Smooth muscle cell (in vitro differentiated cells): Measurements from ENCODE around the gene MX1. TPM values are rescaled to one million over a fixed set of nuclear protein-coding genes. Genes with fewer than 3 reads are reported as not detected.

ENCODE experiments used
- DNase-seq: peaks from one replicate; lab custom pipeline; 2025; ENCODE audit not compliant: unreplicated experiment; lab: John Stamatoyannopoulos, UW
- H2AFZ ChIP-seq: fragments of 200-600 bp; sonication (generic); 2 replicates; pipeline ENCODE4 v1.6.0; 2016; ENCODE audit warnings: antibody characterized with exemption, low read depth, mild to moderate bottlenecking
- H3F3A ChIP-seq: fragments of 200-600 bp; sonication (generic); 2 replicates; pipeline ENCODE4 v1.6.0; 2017; ENCODE audit warnings: antibody characterized with exemption, low read depth
- H3K27ac ChIP-seq: fragments of 200-600 bp; sonication (generic); 2 replicates; pipeline ENCODE4 v1.5.1; 2016; ENCODE audit warnings: low read depth, mild to moderate bottlenecking
- H3K27me3 ChIP-seq: fragments of 200-600 bp; sonication (generic); 2 replicates; pipeline ENCODE4 v1.6.1; 2016; ENCODE audit warnings: low read depth, mild to moderate bottlenecking
- H3K36me3 ChIP-seq: fragments of 200-600 bp; sonication (generic); 2 replicates; pipeline ENCODE4 v1.5.1; 2016; ENCODE audit warnings: low read depth
- H3K4me1 ChIP-seq: fragments of 200-600 bp; sonication (generic); 2 replicates; pipeline ENCODE4 v1.5.1; 2016; ENCODE audit warnings: low read depth
- H3K4me2 ChIP-seq: fragments of 200-600 bp; sonication (generic); 2 replicates; pipeline ENCODE4 v1.6.0; 2016; ENCODE audit warnings: mild to moderate bottlenecking
- H3K4me3 ChIP-seq: fragments of 200-600 bp; sonication (generic); 2 replicates; pipeline ENCODE4 v1.5.1; 2016; ENCODE audit warnings: mild to moderate bottlenecking
- H3K79me2 ChIP-seq: fragments of 200-600 bp; sonication (generic); 2 replicates; pipeline ENCODE4 v1.6.0; 2016; ENCODE audit warnings: low read depth, mild to moderate bottlenecking
- H3K9ac ChIP-seq: fragments of 200-600 bp; sonication (generic); 2 replicates; pipeline ENCODE4 v1.6.0; 2016; ENCODE audit warnings: low read depth
- H3K9me3 ChIP-seq: fragments of 200-600 bp; sonication (generic); replicated peaks from 2 replicates; pipeline ENCODE4 v1.5.1; 2016; ENCODE audit warnings: low read depth
- H4K20me1 ChIP-seq: fragments of 200-600 bp; sonication (generic); 2 replicates; pipeline ENCODE4 v1.6.0; 2016; ENCODE audit warnings: low read depth
- CTCF ChIP-seq: fragments of 200-600 bp; sonication (generic); IDR thresholded peaks from 2 replicates; pipeline ENCODE4 v1.5.1; 2017; ENCODE audit warnings: borderline replicate concordance, mild to moderate bottlenecking, antibody characterized with exemption; ENCODE audit not compliant: insufficient read depth, poor library complexity, severe bottlenecking
- WGBS: methylation state at CpG from one replicate; pipeline ENCODE4 v1.1.7; 2016; ENCODE audit warnings: low lambda C conversion rate; 5-methylcytosine and 5-hydroxymethylcytosine counted together
- polyA plus RNA-seq: library from polyadenylated mRNA; unstranded; fragments of >200 nt; fragmentation: Nextera tagmentation; extraction: Ambion mirVana; gene quantifications from 2 replicates; pipeline ENCODE4 v1.2.1, GENCODE V29; 2016
- total RNA-seq: library from RNA; depleted of rRNA; stranded (reverse); fragments of >200 nt; gene quantifications from 2 replicates; pipeline ENCODE4 v1.2.3, GENCODE V29; 2014

Gene MX1
- total and polyA plus RNA-seq, 2 experiments from 2014 or later, result 1.3 to 3.5 TPM

- H3F3A ChIP-seq, result no peaks in the 10 kb centered on the region
- H2AFZ ChIP-seq, result no peak overlapping the region
- H3K27ac ChIP-seq, result no peak overlapping the region
- H3K4me2 ChIP-seq, result no peak overlapping the region
- H3K9me3 ChIP-seq, result no peaks in the 10 kb centered on the region
- no peak for DNase-seq
- H3K27me3 ChIP-seq, result peaks cover 59% of the 10 kb centered on the region
- no peak overlapping the region for H3K9ac ChIP-seq
- H4K20me1 ChIP-seq, result no peaks in the 10 kb centered on the region
- no peaks in the 10 kb centered on the region for H3K4me1 ChIP-seq
- WGBS, result 93% methylated on average over 8 of the region's 8 CpGs
- H3K4me3 ChIP-seq, result no peak overlapping the region
- TF ChIP-seq CTCF, result no peak
- H3K36me3 ChIP-seq, result no peaks in the 10 kb centered on the region
- H3K79me2 ChIP-seq, result no peaks in the 10 kb centered on the region
Measured at GRCh38 chr21:41428311-41428710, 2.3 kb downstream of the MX1 start.

DNA sequence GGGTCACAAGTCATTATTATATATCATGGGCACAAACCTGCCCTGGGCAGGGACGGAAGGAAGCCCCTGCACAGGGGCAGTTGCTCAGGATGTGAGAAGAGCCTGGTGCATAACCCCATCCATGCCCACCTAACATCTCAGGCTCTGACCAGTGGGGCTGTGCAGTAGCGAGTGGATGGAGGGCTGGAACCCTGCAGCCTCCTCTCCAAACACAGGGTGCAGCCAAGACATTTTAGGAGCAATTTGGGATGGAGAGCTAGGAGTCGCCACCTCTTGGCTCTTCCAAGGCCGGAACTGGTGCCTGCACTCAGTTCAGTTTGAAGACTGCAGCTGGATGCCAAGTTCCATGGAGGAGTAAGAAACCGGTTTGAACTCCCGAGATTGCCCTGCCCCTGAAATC lies 2.8 kb downstream of the MX1 start:
- 87% methylated on average over 6 of the region's 6 CpGs for WGBS

GRCh38 chr21:41429305-41429704 lies 3.3 kb downstream of the MX1 start:
- Histone ChIP-seq H3K27me3 (peaks cover 59% of the 10 kb centered on the region), H4K20me1 (no peaks in the 10 kb centered on the region), H3K4me3 (no peak overlapping the region), H3K27ac (no peak overlapping the region), H3K79me2 (no peaks in the 10 kb centered on the region), H2AFZ (no peak overlapping the region), H3K9ac (no peak overlapping the region), H3K4me1 (no peaks in the 10 kb centered on the region), H3K4me2 (no peak overlapping the region), H3F3A (no peaks in the 10 kb centered on the region), H3K9me3 (no peaks in the 10 kb centered on the region), H3K36me3 (no peaks in the 10 kb centered on the region)
- no peak for DNase-seq
- no peak for TF ChIP-seq CTCF
- 96% methylated on average over 3 of the region's 3 CpGs for WGBS

More for the DNA sequence above, 2.8 kb downstream of the MX1 start:
- Histone ChIP-seq H3K9ac (no peak overlapping the region), H3K4me1 (no peaks in the 10 kb centered on the region), H2AFZ (no peak overlapping the region), H3K79me2 (no peaks in the 10 kb centered on the region), H3K4me3 (no peak overlapping the region), H3K36me3 (no peaks in the 10 kb centered on the region), H3K4me2 (no peak overlapping the region), H3K9me3 (no peaks in the 10 kb centered on the region), H3K27ac (no peak overlapping the region), H3K27me3 (peaks cover 59% of the 10 kb centered on the region), H4K20me1 (no peaks in the 10 kb centered on the region), H3F3A (no peaks in the 10 kb centered on the region)
- no peak for DNase-seq
- TF ChIP-seq CTCF, result no peak

- H4K20me1 ChIP-seq, result no peaks in the 10 kb centered on the region
- no peak for TF ChIP-seq CTCF
- DNase-seq, result no peak
- no peak overlapping the region for H2AFZ ChIP-seq
- WGBS, result 86% methylated on average over 9 of the region's 9 CpGs
- H3F3A ChIP-seq, result no peaks in the 10 kb centered on the region
- H3K9me3 ChIP-seq, result peaks cover 5% of the 10 kb centered on the region
- H3K4me2 ChIP-seq, result no peak overlapping the region
- no peak overlapping the region for H3K4me3 ChIP-seq
- H3K79me2 ChIP-seq, result no peaks in the 10 kb centered on the region
- H3K9ac ChIP-seq, result no peak overlapping the region
- no peaks in the 10 kb centered on the region for H3K4me1 ChIP-seq
- no peak overlapping the region for H3K27ac ChIP-seq
- no peaks in the 10 kb centered on the region for H3K36me3 ChIP-seq
- peaks cover 55% of the 10 kb centered on the region for H3K27me3 ChIP-seq
Measured at GRCh38 chr21:41429925-41430491, 4.0 kb downstream of the MX1 start.
